GM21390 (cell line): Measurements from ENCODE around the gene FARS2.

Experiments
- ATAC-seq: cut with Tn5 transposase; IDR thresholded peaks from one replicate; pipeline ENCODE4 v1.9.1; 2021; ENCODE audit not compliant: unreplicated experiment

FARS2 gene

GRCh38 chr6:5745081-5745480, 483.8 kb downstream of the FARS2 start:
- ATAC-seq, result no peak

DNA sequence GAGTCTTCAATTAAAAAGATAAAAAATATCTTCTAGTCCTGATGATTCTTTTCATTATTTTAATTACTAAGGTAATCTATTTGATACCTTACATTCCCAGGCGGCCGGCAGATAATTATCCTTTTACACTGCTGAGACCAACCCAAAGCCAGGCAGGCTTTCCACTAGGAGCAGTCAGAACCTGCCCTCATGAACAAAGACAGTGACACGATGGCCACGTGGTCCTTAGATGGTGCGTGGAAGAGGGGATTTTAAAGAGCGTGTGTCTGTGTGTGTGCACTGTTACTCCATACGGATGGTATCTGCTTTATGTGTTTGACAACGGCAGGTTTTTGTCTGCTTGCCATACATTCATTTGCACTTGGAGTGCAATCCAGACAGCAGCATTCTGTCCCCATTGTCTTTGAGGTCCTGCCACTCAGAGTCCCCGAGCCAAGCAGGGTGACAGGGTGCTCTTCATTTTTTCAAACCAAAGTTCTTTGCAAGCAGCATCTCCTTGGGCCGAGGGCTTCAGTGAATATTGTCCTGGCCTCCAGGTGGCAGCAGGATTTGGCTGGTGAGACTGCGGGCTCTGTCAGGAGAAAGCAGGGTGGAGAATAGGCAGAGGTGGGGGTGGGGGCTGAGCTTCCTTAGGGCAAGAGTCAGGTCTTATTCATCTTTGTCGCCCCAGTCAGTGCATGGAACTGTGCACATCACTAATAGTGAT, 484.9 kb downstream of the FARS2 start:
- no peak for ATAC-seq

DNA sequence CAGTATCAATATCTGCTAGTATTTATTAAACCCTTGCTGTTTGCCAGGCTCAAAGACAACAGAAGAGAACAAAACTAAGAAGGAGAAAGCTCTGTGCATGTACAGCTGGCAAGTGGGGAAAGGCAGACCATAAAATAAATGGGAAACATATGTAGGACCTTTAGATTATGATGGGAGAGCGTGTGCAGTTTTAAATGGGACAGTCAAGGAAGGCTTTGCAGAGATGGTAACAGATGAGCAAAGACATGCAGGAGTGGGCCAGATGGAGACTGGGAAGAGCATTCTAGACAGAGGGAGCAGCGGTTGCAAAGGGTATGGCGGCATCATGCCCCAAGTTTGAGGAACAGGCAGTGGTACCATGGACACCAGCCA, 485.4 kb downstream of the FARS2 start:
- no peak for ATAC-seq

GRCh38 chr6:5747379-5747778, 486.1 kb downstream of the FARS2 start:
- ATAC-seq, result no peak

GRCh38 chr6:5749016-5749650, 487.8 kb downstream of the FARS2 start:
- no peak for ATAC-seq

DNA sequence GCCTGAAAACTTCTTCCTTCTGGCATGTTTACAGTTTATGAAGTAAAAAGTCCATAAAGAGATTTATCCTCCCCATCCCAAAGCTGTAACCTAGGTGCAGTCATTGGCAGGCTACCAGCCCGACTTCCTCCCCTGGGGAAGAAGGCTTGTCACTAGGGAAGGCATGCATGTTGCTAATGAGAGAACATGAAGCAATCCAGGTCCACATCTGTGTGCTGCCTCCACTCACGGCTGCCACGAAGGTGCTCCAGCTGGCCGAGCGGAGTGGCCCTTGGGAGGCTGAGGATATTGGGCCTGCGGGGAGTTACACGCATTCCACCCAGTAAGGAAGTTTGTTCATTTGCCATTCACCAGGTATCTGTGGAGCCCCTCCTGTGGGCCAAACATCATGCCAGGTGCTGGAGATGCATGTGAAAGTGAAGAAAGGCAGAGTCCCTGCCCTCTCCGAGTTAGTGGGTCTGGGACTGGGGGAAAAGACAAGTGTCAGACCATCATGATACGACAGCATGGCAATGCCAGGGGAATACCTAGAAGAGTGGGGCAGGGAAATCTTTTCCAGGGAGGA, 488.4 kb downstream of the FARS2 start:
- no peak for ATAC-seq

DNA sequence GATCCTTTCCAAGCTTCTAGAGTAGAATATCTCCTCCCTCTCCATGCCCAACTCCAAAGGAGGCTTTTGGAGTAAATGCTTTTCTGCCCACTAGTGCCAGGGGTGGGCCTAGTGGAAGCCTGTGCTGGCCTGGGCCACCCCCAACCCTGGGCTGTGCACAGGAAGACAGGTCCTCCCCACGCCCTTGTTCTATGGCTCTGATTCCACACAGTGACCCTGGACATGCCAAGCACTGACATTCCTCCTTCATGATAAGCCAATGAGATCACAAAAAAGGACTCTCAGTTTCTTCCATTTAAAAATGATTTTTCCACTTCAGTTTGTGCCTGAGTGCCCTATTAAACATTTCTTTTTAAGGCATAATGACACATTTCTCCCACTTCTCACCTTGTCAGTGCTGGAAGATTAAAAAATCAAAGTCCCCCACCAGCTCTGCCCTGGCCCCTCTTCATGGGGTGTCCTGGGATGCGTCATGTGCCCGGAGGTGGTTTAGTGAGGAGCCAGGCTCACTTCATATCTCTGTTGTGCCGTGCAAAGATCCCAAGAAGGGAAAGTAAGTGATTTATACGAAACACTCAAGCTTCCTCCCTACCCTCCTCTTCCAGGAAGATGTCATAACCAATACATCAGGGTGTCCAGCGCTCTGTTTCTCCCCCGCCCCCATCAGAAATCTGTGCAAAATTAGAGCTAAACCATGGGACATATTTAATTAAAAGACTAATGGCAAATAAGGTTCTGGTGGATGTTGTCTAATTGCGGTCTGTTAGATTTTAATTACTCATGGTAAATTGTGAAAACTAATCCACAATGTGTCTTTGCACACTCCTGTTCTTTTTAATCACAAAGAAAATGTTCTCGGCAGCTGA, 490.4 kb downstream of the FARS2 start:
- no peak for ATAC-seq

DNA sequence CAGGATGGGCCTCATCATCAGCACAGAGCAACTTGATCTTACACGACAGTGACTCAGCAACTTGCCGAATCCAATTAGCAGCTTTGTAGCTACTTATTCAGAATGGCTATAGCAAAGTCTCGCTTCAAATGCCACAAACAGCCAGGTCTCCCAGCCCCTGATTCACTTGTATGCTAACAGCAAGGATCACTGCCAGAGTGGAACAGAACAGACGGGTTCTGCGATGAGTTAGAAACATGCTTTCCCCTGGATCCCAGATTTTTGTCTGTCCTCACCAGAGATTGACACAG, 491.0 kb downstream of the FARS2 start:
- no peak for ATAC-seq

DNA sequence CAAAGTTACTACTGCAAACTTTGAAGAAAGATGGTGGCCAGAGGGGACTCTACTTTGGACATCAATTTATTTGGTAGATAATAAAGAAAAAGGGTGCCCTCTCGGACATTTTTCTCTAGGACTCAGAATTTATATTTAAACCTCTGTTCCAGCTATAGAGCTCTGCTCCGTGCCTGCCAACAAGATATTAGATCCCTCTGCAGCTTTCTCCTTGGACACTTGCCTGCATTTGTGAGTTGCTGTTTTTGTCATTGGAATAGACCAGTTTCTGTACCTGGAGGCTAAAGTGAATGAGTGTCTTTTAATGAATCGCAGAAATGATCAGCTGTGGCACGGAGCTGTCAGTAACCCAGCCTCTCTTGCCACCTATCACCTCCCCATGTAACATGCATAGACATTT, 491.9 kb downstream of the FARS2 start:
- ATAC-seq, result no peak

DNA sequence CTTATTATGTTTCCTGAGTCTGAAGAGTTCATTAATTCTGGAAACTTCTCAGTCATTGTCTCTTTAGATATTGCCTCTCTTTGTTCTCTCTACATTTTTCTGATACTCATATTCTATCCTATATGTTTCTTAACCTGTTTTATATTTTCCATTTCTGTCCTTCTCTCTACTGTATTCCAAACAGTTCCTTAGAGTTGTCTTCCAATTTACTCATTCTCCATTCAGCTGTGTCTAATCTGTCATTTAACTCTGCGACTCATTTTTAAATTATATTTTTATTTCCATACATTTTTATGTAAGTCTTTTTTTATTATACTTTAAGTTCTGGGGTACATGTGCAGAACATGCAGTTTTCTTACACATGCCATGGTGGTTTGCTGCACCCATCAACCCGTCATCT, 493.6 kb downstream of the FARS2 start:
- no peak for ATAC-seq

DNA sequence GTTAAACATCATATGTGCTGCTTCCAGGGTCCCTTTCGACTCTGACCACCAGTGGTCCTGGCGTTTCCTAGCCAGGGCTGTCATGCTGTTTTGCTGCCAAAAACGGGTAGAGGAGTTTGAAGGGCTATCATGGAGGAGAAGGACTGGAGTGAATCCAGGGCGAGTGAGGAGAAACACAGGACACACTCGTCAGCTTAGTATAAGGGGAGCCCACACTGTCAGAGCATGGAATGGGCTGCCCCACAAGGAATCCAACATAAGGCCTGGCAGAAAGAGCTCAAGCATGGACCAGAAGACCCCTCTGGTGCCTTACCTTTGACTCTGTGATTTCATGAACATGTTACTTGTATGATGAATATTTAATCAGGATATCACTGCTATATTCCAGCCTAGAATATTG, 498.3 kb downstream of the FARS2 start:
- ATAC-seq, result no peak

GRCh38 chr6:5761370-5761769, 500.1 kb downstream of the FARS2 start:
- no peak for ATAC-seq

- ATAC-seq, result no peak
Measured at GRCh38 chr6:5762561-5762968, 501.3 kb downstream of the FARS2 start.

DNA sequence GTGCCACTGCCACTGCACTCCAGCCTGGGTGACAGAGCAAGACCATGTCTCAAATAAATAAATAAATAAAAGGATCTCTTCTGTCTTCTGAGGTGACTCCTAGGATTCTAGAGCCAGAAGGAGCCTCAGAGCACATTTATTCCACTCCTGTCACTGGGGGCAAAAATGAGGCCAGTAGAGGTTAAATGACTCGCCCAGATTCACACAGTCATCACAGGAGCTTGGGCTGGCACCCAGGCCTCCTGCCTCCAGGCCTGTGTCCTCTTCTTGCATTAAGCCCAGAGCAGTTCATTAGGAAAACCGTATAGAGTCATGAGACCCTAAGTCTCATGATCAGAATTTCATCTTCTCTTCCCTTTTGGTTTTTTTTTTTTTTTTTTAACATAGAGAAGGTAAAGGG, 502.1 kb downstream of the FARS2 start:
- ATAC-seq, result no peak

GRCh38 chr6:5763871-5764270, 502.6 kb downstream of the FARS2 start:
- no peak for ATAC-seq

GRCh38 chr6:5764401-5764955, 503.2 kb downstream of the FARS2 start:
- no peak for ATAC-seq

DNA sequence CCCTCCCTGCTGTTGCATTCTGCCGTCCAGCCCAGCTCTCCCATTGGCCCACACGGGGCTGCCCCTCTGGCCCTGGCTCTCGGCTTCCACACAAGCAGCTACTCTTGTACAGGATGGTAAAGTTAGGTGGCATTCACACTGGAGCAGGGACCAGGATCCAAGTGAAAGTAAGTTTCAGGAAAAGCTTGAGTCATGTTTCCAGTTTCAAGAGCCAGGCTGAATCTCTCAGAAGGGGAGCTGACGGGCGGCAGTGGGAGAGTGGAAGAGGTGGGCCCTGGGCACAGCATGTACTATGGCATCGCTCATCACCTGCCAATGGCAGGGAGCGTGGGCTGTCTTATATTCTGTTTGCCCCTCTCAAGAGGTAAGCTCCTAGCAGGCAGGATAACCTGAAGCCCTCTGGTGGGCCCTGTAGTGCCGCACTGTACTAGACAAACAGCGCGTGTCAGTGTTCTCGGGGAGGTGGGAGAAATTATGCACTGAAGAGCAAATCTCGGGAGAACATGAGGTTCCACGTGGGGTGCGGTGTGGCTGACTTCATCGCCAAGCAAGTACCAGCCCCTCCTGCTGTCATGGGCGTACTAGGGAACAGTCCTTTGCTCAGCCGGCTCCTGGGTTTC, 503.9 kb downstream of the FARS2 start:
- ATAC-seq, result no peak

DNA sequence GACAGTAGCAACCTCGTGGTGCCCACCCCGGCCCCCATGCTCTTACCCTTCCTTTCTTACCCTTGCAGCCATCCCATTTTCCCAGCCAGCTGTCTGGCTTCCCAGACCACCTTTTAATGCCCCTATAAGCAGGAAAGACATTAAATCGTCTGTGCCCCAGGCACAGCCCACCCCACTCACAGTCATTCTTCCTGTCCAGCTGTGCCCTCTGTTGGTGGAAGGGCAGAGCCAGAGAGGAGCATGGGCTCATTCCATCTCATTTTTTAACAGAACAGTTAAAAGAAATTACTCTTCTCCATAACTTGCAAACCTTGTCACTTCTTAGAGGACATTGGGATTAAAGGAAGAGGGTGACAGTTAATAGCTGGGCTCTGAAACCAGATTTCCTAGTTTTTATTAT, 504.9 kb downstream of the FARS2 start:
- ATAC-seq, result no peak

DNA sequence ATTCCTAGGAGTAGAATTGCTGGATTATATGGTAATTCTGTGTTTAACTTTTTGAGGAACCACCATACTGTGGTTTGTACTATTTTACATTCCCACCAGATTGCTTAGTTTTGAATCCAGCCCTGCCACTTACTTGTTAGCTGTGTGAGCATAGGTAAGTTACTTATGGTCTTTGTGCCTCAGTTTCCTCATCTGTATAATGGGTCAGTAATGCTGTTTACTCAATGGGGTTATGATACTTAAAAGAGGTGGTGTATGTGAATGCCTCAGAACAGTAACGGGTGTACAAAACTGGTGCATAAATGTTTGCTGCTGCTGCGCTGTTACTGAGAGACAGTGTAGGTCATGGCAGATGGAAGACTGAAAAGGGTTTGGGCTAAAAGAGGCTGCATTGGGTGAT, 506.2 kb downstream of the FARS2 start:
- ATAC-seq, result no peak

DNA sequence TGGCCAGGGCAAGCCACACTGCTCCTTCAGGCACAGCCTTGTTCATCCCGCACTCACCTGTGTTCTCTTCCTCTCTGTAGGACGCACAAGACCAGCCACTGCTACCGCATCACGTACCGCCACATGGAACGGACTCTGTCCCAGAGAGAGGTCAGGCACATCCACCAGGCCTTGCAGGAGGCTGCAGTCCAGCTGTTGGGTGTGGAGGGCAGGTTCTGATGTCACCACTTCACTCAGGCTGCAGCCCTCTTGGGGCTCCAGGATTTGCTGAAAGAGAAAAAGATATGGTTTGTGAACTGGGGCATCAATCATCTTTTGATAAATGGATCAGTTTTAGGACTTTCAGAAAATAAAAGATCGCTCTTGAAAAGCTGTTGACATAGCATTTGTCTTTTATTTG, 509.9 kb downstream of the FARS2 start:
- ATAC-seq, result no peak

DNA sequence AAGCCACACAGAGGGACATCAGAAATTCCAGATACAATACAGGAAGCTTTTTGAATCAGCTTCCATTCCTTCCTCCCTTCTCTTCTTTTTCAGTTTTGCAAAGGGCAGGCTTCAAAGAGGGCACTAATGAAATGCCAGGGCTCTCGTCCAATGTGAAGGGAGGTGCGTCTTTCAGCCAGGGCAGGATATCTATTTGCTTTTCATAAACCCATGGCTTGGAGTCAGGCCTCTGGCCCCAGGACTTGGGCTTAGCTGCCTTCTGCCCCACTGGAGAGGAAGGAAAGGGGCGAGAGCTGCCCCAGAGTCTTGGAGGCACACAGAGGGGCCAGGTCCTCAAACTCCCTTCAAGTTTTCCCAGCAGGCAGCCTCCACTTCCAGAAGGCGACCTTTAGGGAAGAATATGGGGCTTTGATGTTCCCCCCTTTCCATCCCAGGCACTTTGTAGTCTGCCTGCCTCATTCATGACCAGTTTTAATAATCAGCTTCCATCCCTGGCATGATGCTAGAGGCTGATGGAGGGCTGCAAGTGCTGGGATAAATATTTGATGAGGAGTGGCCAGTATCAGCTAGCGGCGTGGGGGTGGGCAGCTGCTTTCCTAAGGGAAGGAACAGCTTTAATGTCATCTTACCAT, 510.6 kb downstream of the FARS2 start:
- no peak for ATAC-seq
